Keratinocyte (primary cell): ENCODE data around the gene CSNK1D.

ENCODE experiments used
- CTCF ChIP-seq, 3 experiments: IDR thresholded peaks in 1 of 3; conservative IDR thresholded peaks in 1 of 3; optimal IDR thresholded peaks in 1 of 3; 2 replicates in 2 of 3; 3 replicates in 1 of 3; pipeline versions ENCODE3 to v1.5.1; 2011; ENCODE audit warnings: low read length in 3 of 3, mild to moderate bottlenecking in 3 of 3, moderate library complexity in 2 of 3, control low read depth in 1 of 3, inconsistent platforms in 1 of 3; ENCODE audit not compliant: insufficient read depth in 2 of 3; ENCODE audit errors: extremely low read depth in 1 of 3
- EZH2 ChIP-seq: IDR thresholded peaks from one replicate; pipeline ENCODE4 v1.6.1; 2012; ENCODE audit warnings: inconsistent platforms, mild to moderate bottlenecking, low read length, moderate library complexity

GRCh38 chr17:82242977-82243647 is 30.4 kb downstream of the CSNK1D start:
- TF ChIP-seq CTCF (optimal IDR thresholded peaks at IDR 0.05 in 1 of 3, IDR thresholded peaks at IDR 0.05 in 1 of 3, conservative IDR thresholded peaks at IDR 0.05 in 1 of 3; ENCODE audit: extremely low read depth in 1 of 3, insufficient read depth in 2 of 3, low read length in 3 of 3), result no peak
- TF ChIP-seq EZH2, result no peak
